Ovary (tissue), 3 donors: ENCODE results near the gene SGCD.

Source experiments
- POLR2A ChIP-seq: fragments of 450-650 bp; IDR thresholded peaks from one replicate; pipeline ENCODE4 v1.6.1; 2017; ENCODE audit warnings: antibody characterized with exemption, mild to moderate bottlenecking, moderate library complexity
- TF ChIP-seq, protein P1 (sequence below), 3 donors: fragments of 450-650 bp in 2 of 3; fragments of 200-600 bp in 1 of 3; IDR thresholded peaks; one replicate each; pipeline versions ENCODE4 v1.5.1 to v1.8.0; 2016 to 2022; ENCODE audit warnings: antibody characterized with exemption in 3 of 3, mild to moderate bottlenecking in 1 of 3
- donor health status: DM: no; HTN: no; CAD: no.

DNA sequence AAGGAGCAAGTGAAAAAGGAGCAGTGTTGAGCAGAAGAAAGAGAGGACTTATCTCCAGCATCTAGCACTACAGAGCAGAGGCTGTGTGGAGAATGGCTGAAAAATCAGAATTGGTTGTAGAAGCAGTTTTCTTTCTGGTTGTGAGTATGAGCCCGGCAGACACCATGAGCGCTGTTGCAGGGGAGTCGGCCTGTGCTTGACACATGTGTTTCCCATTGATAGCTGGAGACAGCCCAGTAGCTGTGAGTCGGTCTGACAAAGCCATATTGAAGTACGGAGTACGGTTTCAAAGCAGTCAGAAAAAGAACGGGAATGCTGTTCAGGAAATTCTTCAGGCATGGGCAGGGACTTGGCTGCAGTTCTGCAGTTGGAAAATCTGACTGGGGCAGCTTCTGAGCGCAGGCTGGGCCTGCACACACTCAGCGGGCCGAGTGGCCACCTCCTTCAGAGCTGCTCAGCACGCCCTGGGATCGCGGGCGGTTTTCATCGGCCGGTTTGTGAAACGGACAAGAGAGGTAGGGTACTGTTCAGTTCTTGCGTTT, at the start of gene SGCD:
- TF ChIP-seq, protein P1, sequence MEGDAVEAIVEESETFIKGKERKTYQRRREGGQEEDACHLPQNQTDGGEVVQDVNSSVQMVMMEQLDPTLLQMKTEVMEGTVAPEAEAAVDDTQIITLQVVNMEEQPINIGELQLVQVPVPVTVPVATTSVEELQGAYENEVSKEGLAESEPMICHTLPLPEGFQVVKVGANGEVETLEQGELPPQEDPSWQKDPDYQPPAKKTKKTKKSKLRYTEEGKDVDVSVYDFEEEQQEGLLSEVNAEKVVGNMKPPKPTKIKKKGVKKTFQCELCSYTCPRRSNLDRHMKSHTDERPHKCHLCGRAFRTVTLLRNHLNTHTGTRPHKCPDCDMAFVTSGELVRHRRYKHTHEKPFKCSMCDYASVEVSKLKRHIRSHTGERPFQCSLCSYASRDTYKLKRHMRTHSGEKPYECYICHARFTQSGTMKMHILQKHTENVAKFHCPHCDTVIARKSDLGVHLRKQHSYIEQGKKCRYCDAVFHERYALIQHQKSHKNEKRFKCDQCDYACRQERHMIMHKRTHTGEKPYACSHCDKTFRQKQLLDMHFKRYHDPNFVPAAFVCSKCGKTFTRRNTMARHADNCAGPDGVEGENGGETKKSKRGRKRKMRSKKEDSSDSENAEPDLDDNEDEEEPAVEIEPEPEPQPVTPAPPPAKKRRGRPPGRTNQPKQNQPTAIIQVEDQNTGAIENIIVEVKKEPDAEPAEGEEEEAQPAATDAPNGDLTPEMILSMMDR (IDR thresholded peaks at IDR 0.05): no peak
- no peak for TF ChIP-seq POLR2A
